HFF-Myc (cell line): ENCODE data around the gene EPB41L4B.

Source experiments
- DNase-seq: peaks from one replicate; pipeline ENCODE4 v3.0.0-alpha.2; 2011; ENCODE audit warnings: low read depth; ENCODE audit errors: extremely low read depth
- H3K4me3 ChIP-seq: replicated peaks from 2 replicates; pipeline ENCODE4 v1.5.1; 2011; ENCODE audit warnings: low read depth, mild to moderate bottlenecking, control low read depth, low read length
- TF ChIP-seq, protein P1 (sequence below): IDR thresholded peaks from 2 replicates; pipeline ENCODE4 v1.5.1; 2012; ENCODE audit warnings: mild to moderate bottlenecking, low read depth, low read length, control low read depth; ENCODE audit errors: missing control alignments

Gene EPB41L4B

DNA sequence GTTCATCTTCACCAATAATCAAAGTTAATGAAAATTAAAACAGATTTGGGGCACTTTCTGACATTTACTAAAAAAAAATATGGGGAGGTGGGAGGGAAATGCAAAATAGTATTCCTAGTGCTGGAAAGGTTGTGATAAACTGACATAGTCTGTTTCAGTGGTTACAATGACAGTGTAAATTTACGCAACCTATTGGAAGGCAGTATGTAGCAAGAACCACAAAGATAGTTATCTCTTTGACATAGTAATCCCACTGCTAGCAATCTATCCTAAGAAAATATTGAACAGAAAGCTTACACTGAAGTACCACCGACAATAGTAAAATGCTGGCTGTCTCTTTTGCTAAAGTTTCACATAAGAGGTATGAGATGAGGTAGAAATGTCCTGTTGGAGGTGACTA, 15.1 kb upstream of the EPB41L4B start:
- TF ChIP-seq, protein P1, sequence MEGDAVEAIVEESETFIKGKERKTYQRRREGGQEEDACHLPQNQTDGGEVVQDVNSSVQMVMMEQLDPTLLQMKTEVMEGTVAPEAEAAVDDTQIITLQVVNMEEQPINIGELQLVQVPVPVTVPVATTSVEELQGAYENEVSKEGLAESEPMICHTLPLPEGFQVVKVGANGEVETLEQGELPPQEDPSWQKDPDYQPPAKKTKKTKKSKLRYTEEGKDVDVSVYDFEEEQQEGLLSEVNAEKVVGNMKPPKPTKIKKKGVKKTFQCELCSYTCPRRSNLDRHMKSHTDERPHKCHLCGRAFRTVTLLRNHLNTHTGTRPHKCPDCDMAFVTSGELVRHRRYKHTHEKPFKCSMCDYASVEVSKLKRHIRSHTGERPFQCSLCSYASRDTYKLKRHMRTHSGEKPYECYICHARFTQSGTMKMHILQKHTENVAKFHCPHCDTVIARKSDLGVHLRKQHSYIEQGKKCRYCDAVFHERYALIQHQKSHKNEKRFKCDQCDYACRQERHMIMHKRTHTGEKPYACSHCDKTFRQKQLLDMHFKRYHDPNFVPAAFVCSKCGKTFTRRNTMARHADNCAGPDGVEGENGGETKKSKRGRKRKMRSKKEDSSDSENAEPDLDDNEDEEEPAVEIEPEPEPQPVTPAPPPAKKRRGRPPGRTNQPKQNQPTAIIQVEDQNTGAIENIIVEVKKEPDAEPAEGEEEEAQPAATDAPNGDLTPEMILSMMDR = no peak
- DNase-seq = no peak

GRCh38 chr9:109335121-109335520, 14.3 kb upstream of the EPB41L4B start:
- H3K4me3 ChIP-seq = no peak overlapping the region
- no peak for DNase-seq
- TF ChIP-seq, protein P1 = no peak

More for the DNA sequence above, 15.1 kb upstream of the EPB41L4B start:
- H3K4me3 ChIP-seq = no peak overlapping the region

- DNase-seq = no peak
- TF ChIP-seq, protein P1 = no peak
- H3K4me3 ChIP-seq = no peak overlapping the region
Observed at GRCh38 chr9:109331353-109331752, 10.5 kb upstream of the EPB41L4B start.

GRCh38 chr9:109329638-109330258, 8.9 kb upstream of the EPB41L4B start:
- DNase-seq = no peak
- TF ChIP-seq, protein P1 = no peak
- no peak overlapping the region for H3K4me3 ChIP-seq

GRCh38 chr9:109328978-109329637, 8.2 kb upstream of the EPB41L4B start:
- DNase-seq = no peak
- no peak overlapping the region for H3K4me3 ChIP-seq
- TF ChIP-seq, protein P1 = no peak

DNA sequence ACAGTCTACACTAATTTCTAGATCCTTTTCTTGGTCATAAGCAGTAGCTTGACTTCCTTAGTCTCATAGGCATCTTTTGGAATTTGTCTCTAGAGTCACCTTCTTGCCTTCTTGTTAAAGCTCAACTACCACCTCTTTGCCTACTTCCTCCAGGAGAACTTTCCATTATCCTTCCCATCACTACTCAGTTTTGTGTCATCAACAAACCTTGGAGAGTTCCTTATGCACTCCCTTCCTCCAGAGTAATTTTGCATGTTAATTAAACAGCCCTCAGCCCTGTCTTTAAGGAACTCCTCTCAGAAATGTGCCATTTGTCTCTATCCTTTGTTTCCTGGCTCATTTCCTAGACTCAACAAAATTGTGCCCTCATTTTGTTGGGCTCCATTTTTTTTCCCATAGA, 4.2 kb upstream of the EPB41L4B start:
- no peak for DNase-seq
- H3K4me3 ChIP-seq = no peak overlapping the region
- TF ChIP-seq, protein P1 = no peak

- no peak overlapping the region for H3K4me3 ChIP-seq
- TF ChIP-seq, protein P1 = no peak
- DNase-seq = no peak
Observed at GRCh38 chr9:109323771-109324170, 2.9 kb upstream of the EPB41L4B start.
